Left lung (tissue), 10 donors: ENCODE data around the gene UVRAG. TPM values are rescaled to one million over a fixed set of nuclear protein-coding genes. Genes with fewer than 3 reads are reported as not detected.

Experiments used
- ATAC-seq: fragments of 200-7000 bp; cut with Tn5 transposase; one replicate; pipeline ENCODE4 v1.9.1; 2020; ENCODE audit warnings: moderate library complexity
- DNase-seq, 4 donors: peaks; one replicate each; pipeline ENCODE4 v3.0.0-alpha.2; 2013 to 2020
- H3K27ac ChIP-seq, 2 donors: fragments of 200-600 bp; sonication (generic) in 1 of 2; one replicate each; pipeline versions ENCODE4 v1.5.0 to v1.8.0; 2020 to 2021
- H3K27me3 ChIP-seq, 2 donors: fragments of 200-600 bp; sonication (generic) in 1 of 2; one replicate each; pipeline versions ENCODE4 v1.5.0 to v1.8.0; 2020 to 2021
- H3K36me3 ChIP-seq, 2 donors: fragments of 200-600 bp; sonication (generic) in 1 of 2; one replicate each; pipeline versions ENCODE4 v1.5.0 to v1.8.0; 2020 to 2021
- H3K4me1 ChIP-seq, 2 donors: fragments of 200-600 bp; one replicate each; pipeline ENCODE4 v1.8.0; 2021
- H3K4me3 ChIP-seq, 2 donors: fragments of 200-600 bp; sonication (generic) in 1 of 2; one replicate each; pipeline versions ENCODE4 v1.5.0 to v1.8.0; 2020 to 2021; ENCODE audit warnings: mild to moderate bottlenecking in 1 of 2
- H3K9me3 ChIP-seq, 2 donors: fragments of 200-600 bp; sonication (generic) in 1 of 2; one replicate each; pipeline versions ENCODE4 v1.5.0 to v1.8.0; 2020 to 2021
- CTCF ChIP-seq, 2 donors: fragments of 200-600 bp; sonication (generic) in 1 of 2; IDR thresholded peaks; one replicate each; pipeline versions ENCODE4 v1.5.0 to v1.8.0; 2021; ENCODE audit warnings: antibody characterized with exemption in 2 of 2
- intact Hi-C, 2 donors: fragments of 100-400 bp; cut with DNase I; formaldehyde crosslinking; loops; one replicate each; pipeline versions ENCODE4 v1.11.2 to v1.14.2; 2022
- polyA plus RNA-seq, 6 donors: library from polyadenylated mRNA; unstranded; fragments of 120-200 nt; gene quantifications; one replicate each; pipeline ENCODE4 v1.2.1, GENCODE V29; 2013; ENCODE audit not compliant: insufficient read length in 6 of 6
- total RNA-seq, 2 donors: library from RNA; stranded (reverse); fragmentation: NEBNext Ultra II Directional; extraction: Animal tissue kit (Norgen Biotek cat#: 25700); gene quantifications; one replicate each; pipeline ENCODE4 v1.2.1, GENCODE V29; 2021
- donor health status: DM: no; HTN: yes; CAD: no.
- donor health status: DM: no; HTN: no; CAD: no.

The UVRAG gene
- total and polyA plus RNA-seq, 8 donors: 19.3 to 36.0 (median 22.3) TPM

- no peak for DNase-seq
- no peak for ATAC-seq
- intact Hi-C loops: no loop called here
- Histone ChIP-seq H3K27ac (no peak overlapping the region), H3K4me1 (no peaks in the 10 kb centered on the region), H3K27me3 (no peaks in the 10 kb centered on the region), H3K4me3 (no peak overlapping the region), H3K9me3 (no peaks in the 10 kb centered on the region), H3K36me3 (peaks cover 0 to 14% of the 10 kb centered on the region in 2 donors)
- TF ChIP-seq CTCF (IDR thresholded peaks at IDR 0.05): no peak
These were observed 165.0 kb downstream of the UVRAG start for GRCh38 chr11:75980031-75980430.

- DNase-seq: no peak
- peaks cover 0 to 14% of the 10 kb centered on the region in 2 donors for H3K36me3 ChIP-seq
- H3K4me3 ChIP-seq: no peak overlapping the region
- H3K27ac ChIP-seq: no peak overlapping the region
- intact Hi-C loops: no loop called here
- H3K9me3 ChIP-seq: no peaks in the 10 kb centered on the region
- ATAC-seq: no peak
- TF ChIP-seq CTCF (IDR thresholded peaks at IDR 0.05): no peak
- H3K27me3 ChIP-seq: no peaks in the 10 kb centered on the region
- H3K4me1 ChIP-seq: no peaks in the 10 kb centered on the region
These were observed 166.5 kb downstream of the UVRAG start for GRCh38 chr11:75981546-75981945.

GRCh38 chr11:75982309-75982708 lies 167.3 kb downstream of the UVRAG start:
- Histone ChIP-seq H3K4me1 (no peaks in the 10 kb centered on the region), H3K4me3 (no peak overlapping the region), H3K27ac (no peak overlapping the region), H3K36me3 (peaks cover 0 to 14% of the 10 kb centered on the region in 2 donors), H3K27me3 (no peaks in the 10 kb centered on the region), H3K9me3 (no peaks in the 10 kb centered on the region)
- TF ChIP-seq CTCF (IDR thresholded peaks at IDR 0.05): no peak
- DNase-seq (no peak), ATAC-seq (no peak)
- intact Hi-C loops: no loop called here

- H3K27ac ChIP-seq: no peak overlapping the region
- H3K9me3 ChIP-seq: no peaks in the 10 kb centered on the region
- TF ChIP-seq CTCF (IDR thresholded peaks at IDR 0.05): no peak
- ATAC-seq (no peak), DNase-seq (no peak)
- no peaks in the 10 kb centered on the region for H3K27me3 ChIP-seq
- intact Hi-C loops: no loop called here
- H3K36me3 ChIP-seq: peaks cover 0 to 14% of the 10 kb centered on the region in 2 donors
- H3K4me1 ChIP-seq: no peaks in the 10 kb centered on the region
- H3K4me3 ChIP-seq: no peak overlapping the region
These were observed 172.0 kb downstream of the UVRAG start for GRCh38 chr11:75986966-75987365.

- ATAC-seq (no peak), DNase-seq (no peak)
- no peaks in the 10 kb centered on the region for H3K4me1 ChIP-seq
- intact Hi-C loops: no loop called here
- H3K27me3 ChIP-seq: no peaks in the 10 kb centered on the region
- no peaks in the 10 kb centered on the region for H3K9me3 ChIP-seq
- TF ChIP-seq CTCF (IDR thresholded peaks at IDR 0.05): no peak
- no peak overlapping the region for H3K27ac ChIP-seq
- no peaks in the 10 kb centered on the region for H3K36me3 ChIP-seq
- no peak overlapping the region for H3K4me3 ChIP-seq
These were observed 178.1 kb downstream of the UVRAG start for GRCh38 chr11:75993126-75993525.
